WTC11 (cell line): Measurements from ENCODE around the gene GALNT17. TPM values are rescaled to one million over a fixed set of nuclear protein-coding genes. Genes with fewer than 3 reads are reported as not detected.
A peak's percentile ranks its signal among the peaks of the same experiment; 100 is the strongest.

Experiments used
- ATAC-seq: fragments of 200-7000 bp; cut with Tn5 transposase; 2 replicates; pipeline ENCODE4 v1.10.0; 2021; ENCODE audit warnings: mild to moderate bottlenecking, moderate library complexity
- CTCF ChIA-PET: fragments of 300-600 bp; sonication (Branson Sonifier 250); formaldehyde crosslinking; loops from one replicate; lab custom pipeline; 2021; ENCODE audit warnings: antibody characterized with exemption; lab: Charles Lee
- POLR2A ChIA-PET: fragments of 350-600 bp; sonication (Branson Sonifier 250); formaldehyde crosslinking; loops from one replicate; lab custom pipeline; 2021; ENCODE audit warnings: antibody characterized with exemption; lab: Charles Lee
- DNase-seq: peaks from one replicate; pipeline ENCODE4 v3.0.0; 2021; ENCODE audit warnings: low spot score
- H3K27ac Mint-ChIP-seq: 2 replicates; pipeline ENCODE4 v1.8.0; 2021; ENCODE audit warnings: mixed read lengths
- H3K27me3 Mint-ChIP-seq: 2 replicates; pipeline ENCODE4 v1.8.0; 2021; ENCODE audit warnings: low read depth, mild to moderate bottlenecking, moderate library complexity, mixed read lengths
- H3K36me3 Mint-ChIP-seq: 2 replicates; pipeline ENCODE4 v1.8.0; 2021; ENCODE audit warnings: mixed read lengths
- H3K4me1 Mint-ChIP-seq: 2 replicates; pipeline ENCODE4 v1.8.0; 2022; ENCODE audit warnings: mixed read lengths
- H3K4me3 Mint-ChIP-seq: 2 replicates; pipeline ENCODE4 v1.8.0; 2021; ENCODE audit warnings: mild to moderate bottlenecking, moderate library complexity, mixed read lengths
- H3K9me3 Mint-ChIP-seq: 2 replicates; pipeline ENCODE4 v1.8.0; 2021; ENCODE audit warnings: mixed read lengths
- ESRRA ChIP-seq: sonication (generic); formaldehyde crosslinking; IDR thresholded peaks from 2 replicates; pipeline ENCODE4 v1.8.1; 2022; ENCODE audit warnings: mild to moderate bottlenecking, missing genetic modification reagents, borderline replicate concordance
- KAT7 ChIP-seq: sonication (generic); formaldehyde crosslinking; IDR thresholded peaks from 2 replicates; pipeline ENCODE4 v1.8.1; 2023; ENCODE audit warnings: missing genetic modification reagents, mild to moderate bottlenecking, borderline replicate concordance
- NFE2L1 ChIP-seq: sonication (generic); formaldehyde crosslinking; IDR thresholded peaks from 2 replicates; pipeline ENCODE4 v1.8.1; 2023; ENCODE audit warnings: missing genetic modification reagents
- SP1 ChIP-seq: sonication (generic); formaldehyde crosslinking; conservative IDR thresholded peaks from 2 replicates; pipeline ENCODE4 v1.8.1; 2022; ENCODE audit warnings: missing genetic modification reagents
- TEAD4 ChIP-seq: sonication (generic); formaldehyde crosslinking; IDR thresholded peaks from 2 replicates; pipeline ENCODE4 v1.8.0; 2022; ENCODE audit warnings: mild to moderate bottlenecking, missing genetic modification reagents
- ZNF396 ChIP-seq: fragments of 250-450 bp; sonication (Bioruptor Pico); IDR thresholded peaks from 2 replicates; pipeline ENCODE4 v1.8.0; 2021; ENCODE audit warnings: mild to moderate bottlenecking, moderate library complexity, borderline replicate concordance
- total RNA-seq: library from RNA; stranded (reverse); gene quantifications from 3 replicates; pipeline ENCODE4 v1.2.3, GENCODE V29; 2021
- TF ChIP-seq, protein P1 (sequence below): sonication (generic); formaldehyde crosslinking; IDR thresholded peaks from 2 replicates; pipeline ENCODE4 v1.8.0; 2022; ENCODE audit warnings: missing genetic modification reagents
- TF ChIP-seq, protein P2 (sequence below): sonication (generic); formaldehyde crosslinking; IDR thresholded peaks from 2 replicates; pipeline ENCODE4 v1.8.0; 2022; ENCODE audit warnings: mild to moderate bottlenecking, missing genetic modification reagents
- TF ChIP-seq, protein P3 (sequence below): sonication (generic); formaldehyde crosslinking; IDR thresholded peaks from 2 replicates; pipeline ENCODE4 v1.8.0; 2023; ENCODE audit warnings: missing genetic modification reagents, mild to moderate bottlenecking, borderline replicate concordance
- TF ChIP-seq, protein P4 (sequence below): sonication (generic); formaldehyde crosslinking; IDR thresholded peaks from 2 replicates; pipeline ENCODE4 v1.8.1; 2023; ENCODE audit warnings: mild to moderate bottlenecking, missing genetic modification reagents
- TF ChIP-seq, protein P5 (sequence below): fragments of 250-450 bp; sonication (Bioruptor Pico); IDR thresholded peaks from 2 replicates; pipeline ENCODE4 v1.9.0; 2021; ENCODE audit warnings: mild to moderate bottlenecking

The GALNT17 gene
- total RNA-seq, 1 experiment from 2014 or later = 61.1 TPM

DNA sequence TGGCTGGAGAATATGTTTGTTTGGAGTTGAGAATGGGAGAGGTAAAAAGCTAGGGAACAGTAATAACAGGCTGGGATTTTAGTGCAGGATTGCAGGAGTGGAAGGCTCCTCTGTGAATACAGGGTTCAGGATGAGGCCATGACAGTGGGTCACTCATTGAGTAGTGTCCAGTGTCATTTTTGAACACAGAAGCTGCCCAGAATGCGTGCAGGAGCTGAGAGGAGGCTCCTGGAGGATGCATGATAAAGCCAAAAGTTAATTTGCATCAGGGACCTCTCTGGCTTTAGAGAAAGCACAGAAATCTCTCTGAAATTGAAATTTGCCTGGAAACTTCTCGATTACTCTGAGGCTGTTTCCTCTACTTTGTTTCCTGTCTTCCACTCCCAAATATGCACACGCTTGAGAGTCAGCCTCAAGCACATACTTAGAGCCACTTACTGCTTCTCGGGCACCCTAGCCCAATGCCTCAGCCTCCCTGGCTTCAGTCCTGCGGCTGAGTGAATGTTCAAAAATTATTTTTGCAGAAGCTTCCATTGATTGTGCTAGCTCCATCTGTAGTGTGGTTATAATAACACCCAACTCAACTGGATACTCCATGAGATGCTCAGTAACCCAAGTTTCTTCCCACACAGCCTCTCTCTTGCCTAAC, 1.8 kb upstream of the GALNT17 start:
- Mint-ChIP-seq H3K4me1 (peaks cover 37% of the 10 kb centered on the region), H3K27ac (peak overlapping the region; percentile 0; the same call in 1 of the 2 replicates), H3K9me3 (no peaks in the 10 kb centered on the region), H3K4me3 (peak overlapping the region; percentile 77), H3K36me3 (peaks cover 8% of the 10 kb centered on the region; the same call in 1 of the 2 replicates), H3K27me3 (no peaks in the 10 kb centered on the region)
- DNase-seq (no peak), ATAC-seq (no peak)
- ChIA-PET CTCF (interaction anchor here (1.0 to 1.6 kb wide), 2 partner anchors 300 to 622 kb away, joined by 3 to 7 read pairs; no protein-coding TSS in a partner anchor), POLR2A (interaction anchor here (1.0 kb wide), 1 partner anchor 272 kb away, joined by 3 read pairs; no protein-coding TSS in a partner anchor)
- TF ChIP-seq, protein P1, sequence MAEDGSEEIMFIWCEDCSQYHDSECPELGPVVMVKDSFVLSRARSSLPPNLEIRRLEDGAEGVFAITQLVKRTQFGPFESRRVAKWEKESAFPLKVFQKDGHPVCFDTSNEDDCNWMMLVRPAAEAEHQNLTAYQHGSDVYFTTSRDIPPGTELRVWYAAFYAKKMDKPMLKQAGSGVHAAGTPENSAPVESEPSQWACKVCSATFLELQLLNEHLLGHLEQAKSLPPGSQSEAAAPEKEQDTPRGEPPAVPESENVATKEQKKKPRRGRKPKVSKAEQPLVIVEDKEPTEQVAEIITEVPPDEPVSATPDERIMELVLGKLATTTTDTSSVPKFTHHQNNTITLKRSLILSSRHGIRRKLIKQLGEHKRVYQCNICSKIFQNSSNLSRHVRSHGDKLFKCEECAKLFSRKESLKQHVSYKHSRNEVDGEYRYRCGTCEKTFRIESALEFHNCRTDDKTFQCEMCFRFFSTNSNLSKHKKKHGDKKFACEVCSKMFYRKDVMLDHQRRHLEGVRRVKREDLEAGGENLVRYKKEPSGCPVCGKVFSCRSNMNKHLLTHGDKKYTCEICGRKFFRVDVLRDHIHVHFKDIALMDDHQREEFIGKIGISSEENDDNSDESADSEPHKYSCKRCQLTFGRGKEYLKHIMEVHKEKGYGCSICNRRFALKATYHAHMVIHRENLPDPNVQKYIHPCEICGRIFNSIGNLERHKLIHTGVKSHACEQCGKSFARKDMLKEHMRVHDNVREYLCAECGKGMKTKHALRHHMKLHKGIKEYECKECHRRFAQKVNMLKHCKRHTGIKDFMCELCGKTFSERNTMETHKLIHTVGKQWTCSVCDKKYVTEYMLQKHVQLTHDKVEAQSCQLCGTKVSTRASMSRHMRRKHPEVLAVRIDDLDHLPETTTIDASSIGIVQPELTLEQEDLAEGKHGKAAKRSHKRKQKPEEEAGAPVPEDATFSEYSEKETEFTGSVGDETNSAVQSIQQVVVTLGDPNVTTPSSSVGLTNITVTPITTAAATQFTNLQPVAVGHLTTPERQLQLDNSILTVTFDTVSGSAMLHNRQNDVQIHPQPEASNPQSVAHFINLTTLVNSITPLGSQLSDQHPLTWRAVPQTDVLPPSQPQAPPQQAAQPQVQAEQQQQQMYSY (CRISPR knock-in tag) = peak; percentile 40; the same call in 1 of the 2 replicates
- no peak for TF ChIP-seq KAT7
- TF ChIP-seq, protein P2, sequence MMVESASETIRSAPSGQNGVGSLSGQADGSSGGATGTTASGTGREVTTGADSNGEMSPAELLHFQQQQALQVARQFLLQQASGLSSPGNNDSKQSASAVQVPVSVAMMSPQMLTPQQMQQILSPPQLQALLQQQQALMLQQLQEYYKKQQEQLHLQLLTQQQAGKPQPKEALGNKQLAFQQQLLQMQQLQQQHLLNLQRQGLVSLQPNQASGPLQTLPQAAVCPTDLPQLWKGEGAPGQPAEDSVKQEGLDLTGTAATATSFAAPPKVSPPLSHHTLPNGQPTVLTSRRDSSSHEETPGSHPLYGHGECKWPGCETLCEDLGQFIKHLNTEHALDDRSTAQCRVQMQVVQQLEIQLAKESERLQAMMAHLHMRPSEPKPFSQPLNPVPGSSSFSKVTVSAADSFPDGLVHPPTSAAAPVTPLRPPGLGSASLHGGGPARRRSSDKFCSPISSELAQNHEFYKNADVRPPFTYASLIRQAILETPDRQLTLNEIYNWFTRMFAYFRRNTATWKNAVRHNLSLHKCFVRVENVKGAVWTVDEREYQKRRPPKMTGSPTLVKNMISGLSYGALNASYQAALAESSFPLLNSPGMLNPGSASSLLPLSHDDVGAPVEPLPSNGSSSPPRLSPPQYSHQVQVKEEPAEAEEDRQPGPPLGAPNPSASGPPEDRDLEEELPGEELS (CRISPR knock-in tag) = no peak

DNA sequence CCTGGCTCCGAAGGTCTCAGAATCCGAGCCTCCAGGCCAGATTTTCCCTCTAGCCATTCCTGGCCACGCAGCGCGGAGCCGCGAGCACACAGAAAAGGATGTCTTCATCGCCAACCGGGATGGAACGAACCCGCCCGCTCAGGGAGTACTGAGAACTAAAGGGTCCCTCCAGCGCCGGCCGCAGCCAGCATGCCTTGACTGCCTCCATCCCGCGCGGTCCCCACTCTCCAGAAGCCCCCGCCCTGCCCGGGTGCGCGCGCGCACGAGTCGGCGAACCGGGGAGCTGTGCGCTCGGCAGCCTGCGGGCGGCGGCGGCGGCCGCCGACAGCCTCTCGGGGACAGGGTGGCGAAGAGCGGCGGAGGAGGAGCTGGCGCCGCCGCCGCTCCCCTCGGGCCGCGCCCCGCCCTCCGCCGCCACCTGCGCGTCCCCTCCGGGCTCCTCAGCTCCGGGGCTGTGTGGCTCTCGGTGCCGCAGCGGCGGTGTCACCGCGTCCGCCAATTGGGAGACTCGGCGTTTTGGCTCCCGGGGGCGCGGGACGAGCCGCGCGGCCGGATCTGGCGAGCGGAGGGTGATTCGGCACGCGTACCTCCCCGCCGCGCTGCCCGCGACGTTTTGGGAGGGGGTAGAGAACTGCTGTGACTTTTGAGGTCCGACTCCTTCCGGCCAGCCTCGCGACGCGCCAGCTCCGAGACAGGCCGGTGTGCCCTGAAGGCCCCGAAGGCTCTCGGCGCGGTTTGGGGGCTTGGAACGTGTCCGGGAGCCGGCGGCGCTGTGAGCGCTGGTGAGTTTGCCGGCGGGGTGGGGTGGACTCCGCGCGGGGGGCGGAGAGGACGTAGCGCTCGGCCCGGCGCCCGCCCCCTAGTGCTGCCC, 453 bp upstream of the GALNT17 start:
- ATAC-seq (peak; percentile 71), DNase-seq (peak; percentile 83)
- peak overlapping the region; percentile 93 for H3K4me3 Mint-ChIP-seq
- no peaks in the 10 kb centered on the region for H3K27me3 Mint-ChIP-seq
- H3K4me1 Mint-ChIP-seq = peaks cover 45% of the 10 kb centered on the region
- peaks cover 8% of the 10 kb centered on the region; the same call in 1 of the 2 replicates for H3K36me3 Mint-ChIP-seq
- POLR2A ChIA-PET = interaction anchor here (0.9 to 1.0 kb wide), 2 partner anchors 185 to 274 kb away, joined by 3 read pairs; no protein-coding TSS in a partner anchor
- CTCF ChIA-PET = interaction anchor here (0.7 to 1.6 kb wide), 5 partner anchors 18 to 602 kb away, joined by 3 to 7 read pairs (median 3); no protein-coding TSS in a partner anchor
- no peak overlapping the region for H3K27ac Mint-ChIP-seq
- H3K9me3 Mint-ChIP-seq = no peaks in the 10 kb centered on the region
- TF ChIP-seq, protein P3, sequence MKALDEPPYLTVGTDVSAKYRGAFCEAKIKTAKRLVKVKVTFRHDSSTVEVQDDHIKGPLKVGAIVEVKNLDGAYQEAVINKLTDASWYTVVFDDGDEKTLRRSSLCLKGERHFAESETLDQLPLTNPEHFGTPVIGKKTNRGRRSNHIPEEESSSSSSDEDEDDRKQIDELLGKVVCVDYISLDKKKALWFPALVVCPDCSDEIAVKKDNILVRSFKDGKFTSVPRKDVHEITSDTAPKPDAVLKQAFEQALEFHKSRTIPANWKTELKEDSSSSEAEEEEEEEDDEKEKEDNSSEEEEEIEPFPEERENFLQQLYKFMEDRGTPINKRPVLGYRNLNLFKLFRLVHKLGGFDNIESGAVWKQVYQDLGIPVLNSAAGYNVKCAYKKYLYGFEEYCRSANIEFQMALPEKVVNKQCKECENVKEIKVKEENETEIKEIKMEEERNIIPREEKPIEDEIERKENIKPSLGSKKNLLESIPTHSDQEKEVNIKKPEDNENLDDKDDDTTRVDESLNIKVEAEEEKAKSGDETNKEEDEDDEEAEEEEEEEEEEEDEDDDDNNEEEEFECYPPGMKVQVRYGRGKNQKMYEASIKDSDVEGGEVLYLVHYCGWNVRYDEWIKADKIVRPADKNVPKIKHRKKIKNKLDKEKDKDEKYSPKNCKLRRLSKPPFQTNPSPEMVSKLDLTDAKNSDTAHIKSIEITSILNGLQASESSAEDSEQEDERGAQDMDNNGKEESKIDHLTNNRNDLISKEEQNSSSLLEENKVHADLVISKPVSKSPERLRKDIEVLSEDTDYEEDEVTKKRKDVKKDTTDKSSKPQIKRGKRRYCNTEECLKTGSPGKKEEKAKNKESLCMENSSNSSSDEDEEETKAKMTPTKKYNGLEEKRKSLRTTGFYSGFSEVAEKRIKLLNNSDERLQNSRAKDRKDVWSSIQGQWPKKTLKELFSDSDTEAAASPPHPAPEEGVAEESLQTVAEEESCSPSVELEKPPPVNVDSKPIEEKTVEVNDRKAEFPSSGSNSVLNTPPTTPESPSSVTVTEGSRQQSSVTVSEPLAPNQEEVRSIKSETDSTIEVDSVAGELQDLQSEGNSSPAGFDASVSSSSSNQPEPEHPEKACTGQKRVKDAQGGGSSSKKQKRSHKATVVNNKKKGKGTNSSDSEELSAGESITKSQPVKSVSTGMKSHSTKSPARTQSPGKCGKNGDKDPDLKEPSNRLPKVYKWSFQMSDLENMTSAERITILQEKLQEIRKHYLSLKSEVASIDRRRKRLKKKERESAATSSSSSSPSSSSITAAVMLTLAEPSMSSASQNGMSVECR (CRISPR knock-in tag) = peak; percentile 17; the same call in 1 of the 2 replicates
- TF ChIP-seq TEAD4 (no peak), ZNF396 (CRISPR knock-in tag) (no peak), NFE2L1 (CRISPR knock-in tag) (no peak), ESRRA (peak; percentile 15; the same call in 1 of the 2 replicates), SP1 (CRISPR knock-in tag) (no peak)
- TF ChIP-seq, protein P4, sequence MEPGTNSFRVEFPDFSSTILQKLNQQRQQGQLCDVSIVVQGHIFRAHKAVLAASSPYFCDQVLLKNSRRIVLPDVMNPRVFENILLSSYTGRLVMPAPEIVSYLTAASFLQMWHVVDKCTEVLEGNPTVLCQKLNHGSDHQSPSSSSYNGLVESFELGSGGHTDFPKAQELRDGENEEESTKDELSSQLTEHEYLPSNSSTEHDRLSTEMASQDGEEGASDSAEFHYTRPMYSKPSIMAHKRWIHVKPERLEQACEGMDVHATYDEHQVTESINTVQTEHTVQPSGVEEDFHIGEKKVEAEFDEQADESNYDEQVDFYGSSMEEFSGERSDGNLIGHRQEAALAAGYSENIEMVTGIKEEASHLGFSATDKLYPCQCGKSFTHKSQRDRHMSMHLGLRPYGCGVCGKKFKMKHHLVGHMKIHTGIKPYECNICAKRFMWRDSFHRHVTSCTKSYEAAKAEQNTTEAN (CRISPR knock-in tag) = no peak
- TF ChIP-seq, protein P5, sequence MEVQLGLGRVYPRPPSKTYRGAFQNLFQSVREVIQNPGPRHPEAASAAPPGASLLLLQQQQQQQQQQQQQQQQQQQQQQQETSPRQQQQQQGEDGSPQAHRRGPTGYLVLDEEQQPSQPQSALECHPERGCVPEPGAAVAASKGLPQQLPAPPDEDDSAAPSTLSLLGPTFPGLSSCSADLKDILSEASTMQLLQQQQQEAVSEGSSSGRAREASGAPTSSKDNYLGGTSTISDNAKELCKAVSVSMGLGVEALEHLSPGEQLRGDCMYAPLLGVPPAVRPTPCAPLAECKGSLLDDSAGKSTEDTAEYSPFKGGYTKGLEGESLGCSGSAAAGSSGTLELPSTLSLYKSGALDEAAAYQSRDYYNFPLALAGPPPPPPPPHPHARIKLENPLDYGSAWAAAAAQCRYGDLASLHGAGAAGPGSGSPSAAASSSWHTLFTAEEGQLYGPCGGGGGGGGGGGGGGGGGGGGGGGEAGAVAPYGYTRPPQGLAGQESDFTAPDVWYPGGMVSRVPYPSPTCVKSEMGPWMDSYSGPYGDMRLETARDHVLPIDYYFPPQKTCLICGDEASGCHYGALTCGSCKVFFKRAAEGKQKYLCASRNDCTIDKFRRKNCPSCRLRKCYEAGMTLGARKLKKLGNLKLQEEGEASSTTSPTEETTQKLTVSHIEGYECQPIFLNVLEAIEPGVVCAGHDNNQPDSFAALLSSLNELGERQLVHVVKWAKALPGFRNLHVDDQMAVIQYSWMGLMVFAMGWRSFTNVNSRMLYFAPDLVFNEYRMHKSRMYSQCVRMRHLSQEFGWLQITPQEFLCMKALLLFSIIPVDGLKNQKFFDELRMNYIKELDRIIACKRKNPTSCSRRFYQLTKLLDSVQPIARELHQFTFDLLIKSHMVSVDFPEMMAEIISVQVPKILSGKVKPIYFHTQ = 0 out of 2 replicates have a peak, but pooled peaks have one; percentile 48
- TF ChIP-seq, protein P2 (CRISPR knock-in tag) = peak; percentile 27; the same call in 1 of the 2 replicates
